HG02885 (cell line): ENCODE results near the gene TMEM145.

Experiments
- ATAC-seq: cut with Tn5 transposase; IDR thresholded peaks from one replicate; pipeline ENCODE4 v1.9.1; 2021; ENCODE audit warnings: mild to moderate bottlenecking; ENCODE audit not compliant: unreplicated experiment, poor library complexity

The TMEM145 gene

GRCh38 chr19:42277821-42278451, 35.2 kb upstream of the TMEM145 start:
- no peak for ATAC-seq

- ATAC-seq, result no peak
Measured at GRCh38 chr19:42278452-42279154, 34.5 kb upstream of the TMEM145 start.

DNA sequence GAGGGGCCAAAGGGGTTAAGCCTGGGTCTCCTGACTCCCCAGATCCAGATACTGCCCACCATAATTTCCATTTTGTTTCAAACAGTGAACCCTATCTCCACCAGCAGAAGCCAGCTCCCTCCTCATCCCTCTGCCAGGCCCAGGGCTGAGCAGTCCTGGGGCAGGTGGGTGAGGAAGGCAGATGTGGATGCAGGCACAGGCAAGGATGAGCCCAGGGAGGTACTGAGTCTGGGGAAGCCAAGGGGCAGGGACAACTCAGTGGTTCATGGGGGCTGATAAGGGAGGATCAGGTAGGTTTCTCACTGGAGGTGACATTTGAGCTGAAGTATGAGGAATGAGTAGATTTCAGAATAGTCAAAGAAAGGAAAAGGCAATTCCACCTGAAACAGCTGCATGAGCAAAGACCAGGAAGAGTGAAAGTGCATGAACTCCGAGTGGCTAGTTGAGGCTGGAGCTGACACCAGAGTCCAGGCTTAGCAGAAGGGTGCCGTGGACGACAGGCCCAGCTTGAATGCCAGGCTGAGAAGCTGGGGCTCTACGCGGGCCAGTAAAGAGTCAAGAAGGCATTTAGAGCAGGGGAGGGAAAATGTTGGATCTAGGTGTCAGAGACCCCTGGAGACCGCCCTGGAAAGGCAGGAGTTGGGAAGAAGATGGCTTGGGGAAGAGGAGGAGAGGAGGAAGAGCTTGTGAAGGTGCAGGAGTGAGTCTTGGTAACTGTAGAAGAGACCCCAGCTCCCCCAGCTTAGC, 33.8 kb upstream of the TMEM145 start:
- ATAC-seq, result no peak

DNA sequence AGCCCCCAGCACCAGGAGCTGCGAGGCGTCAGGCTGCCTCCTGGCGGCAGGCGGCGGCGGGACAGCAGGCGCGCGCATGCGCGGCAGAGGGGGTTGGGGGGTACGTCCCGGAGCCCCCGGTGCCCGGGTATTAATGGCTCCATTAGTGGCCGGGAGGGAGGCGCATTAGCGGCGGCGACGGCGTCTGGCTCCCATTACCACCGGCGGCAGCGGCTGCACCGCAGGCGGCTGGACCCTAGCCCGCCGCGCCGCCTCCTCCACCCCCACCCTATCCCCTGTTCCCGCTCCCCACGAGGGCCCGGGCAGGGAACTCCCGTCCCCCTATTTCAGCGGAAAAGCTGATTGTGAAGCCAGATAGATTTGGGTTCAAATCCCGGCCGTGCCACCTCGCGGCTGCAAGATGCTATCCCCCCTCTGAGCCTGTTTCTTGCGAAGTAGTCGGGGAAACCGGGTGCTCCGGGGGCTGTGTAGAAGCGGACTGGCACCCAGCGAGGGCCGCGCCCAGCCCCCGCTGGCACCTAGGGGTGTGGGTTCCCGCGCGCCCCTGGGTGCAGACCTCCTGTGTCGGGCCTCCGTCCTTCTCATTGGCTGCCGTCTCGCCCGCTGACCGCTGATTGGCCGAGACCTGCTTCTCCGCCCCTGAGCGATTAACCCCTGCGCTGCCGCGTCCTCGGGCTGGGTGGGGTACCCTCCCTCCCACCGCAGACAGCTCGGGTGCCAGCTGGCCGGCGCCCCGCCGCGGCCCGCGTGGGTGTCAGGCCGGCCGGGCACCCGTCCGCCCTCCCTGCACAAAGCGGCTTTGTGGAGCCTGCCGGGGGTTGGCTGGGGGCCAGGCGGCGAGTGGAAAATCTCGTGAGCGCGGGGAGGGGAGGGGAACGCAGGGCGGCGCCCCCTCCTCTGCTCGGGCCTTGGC, 33.0 kb upstream of the TMEM145 start:
- peak; percentile 32 for ATAC-seq

GRCh38 chr19:42280815-42281145, 32.3 kb upstream of the TMEM145 start:
- ATAC-seq, result no peak

- ATAC-seq, result no peak
Measured at GRCh38 chr19:42281146-42281826, 31.8 kb upstream of the TMEM145 start.

DNA sequence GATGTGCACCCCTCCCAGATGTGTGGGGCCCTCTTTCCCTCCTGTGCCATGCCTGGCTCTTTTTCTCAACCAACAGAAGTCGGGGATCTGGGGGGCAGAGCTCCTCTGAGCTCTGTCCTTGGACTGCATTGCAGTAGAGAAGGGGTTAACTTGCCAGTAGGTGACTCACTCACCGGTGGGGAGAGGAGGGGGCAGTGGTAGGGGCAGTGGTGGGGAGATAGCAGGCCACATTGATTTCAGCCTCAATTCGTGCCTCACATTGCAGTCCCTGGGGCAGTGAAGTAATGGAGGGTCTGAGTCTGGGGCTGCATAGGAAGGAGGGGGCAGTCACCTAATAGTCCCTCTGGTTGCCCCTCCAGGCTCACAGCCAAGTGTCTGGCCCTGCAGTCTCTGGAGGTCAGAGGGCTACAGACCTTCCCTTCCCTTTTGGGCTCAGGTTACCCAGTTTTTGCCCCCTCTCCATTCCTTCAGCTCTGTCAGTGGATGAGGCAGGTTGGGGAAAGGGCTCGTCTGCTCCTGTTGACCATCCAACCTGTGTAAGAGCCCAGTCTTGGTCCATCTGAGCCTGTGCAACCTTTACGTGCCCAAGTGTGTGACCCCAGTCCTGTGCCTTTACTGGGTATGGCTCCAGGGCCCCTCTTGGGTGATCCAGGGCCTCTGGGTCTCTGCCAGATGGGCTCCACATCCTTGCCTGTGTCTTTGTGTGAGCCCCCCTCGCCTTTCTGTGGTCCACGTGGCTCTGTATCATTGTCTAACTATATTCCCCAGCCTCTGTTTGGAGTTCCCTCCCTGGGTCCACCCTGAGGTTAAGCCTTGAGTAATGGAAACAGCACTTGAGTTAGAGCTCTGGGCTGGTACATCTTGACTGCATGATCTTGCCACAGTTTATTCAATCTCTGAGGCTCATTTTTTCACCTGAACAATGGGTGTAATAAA, 31.0 kb upstream of the TMEM145 start:
- ATAC-seq, result no peak

GRCh38 chr19:42282819-42283187, 30.3 kb upstream of the TMEM145 start:
- ATAC-seq, result no peak

DNA sequence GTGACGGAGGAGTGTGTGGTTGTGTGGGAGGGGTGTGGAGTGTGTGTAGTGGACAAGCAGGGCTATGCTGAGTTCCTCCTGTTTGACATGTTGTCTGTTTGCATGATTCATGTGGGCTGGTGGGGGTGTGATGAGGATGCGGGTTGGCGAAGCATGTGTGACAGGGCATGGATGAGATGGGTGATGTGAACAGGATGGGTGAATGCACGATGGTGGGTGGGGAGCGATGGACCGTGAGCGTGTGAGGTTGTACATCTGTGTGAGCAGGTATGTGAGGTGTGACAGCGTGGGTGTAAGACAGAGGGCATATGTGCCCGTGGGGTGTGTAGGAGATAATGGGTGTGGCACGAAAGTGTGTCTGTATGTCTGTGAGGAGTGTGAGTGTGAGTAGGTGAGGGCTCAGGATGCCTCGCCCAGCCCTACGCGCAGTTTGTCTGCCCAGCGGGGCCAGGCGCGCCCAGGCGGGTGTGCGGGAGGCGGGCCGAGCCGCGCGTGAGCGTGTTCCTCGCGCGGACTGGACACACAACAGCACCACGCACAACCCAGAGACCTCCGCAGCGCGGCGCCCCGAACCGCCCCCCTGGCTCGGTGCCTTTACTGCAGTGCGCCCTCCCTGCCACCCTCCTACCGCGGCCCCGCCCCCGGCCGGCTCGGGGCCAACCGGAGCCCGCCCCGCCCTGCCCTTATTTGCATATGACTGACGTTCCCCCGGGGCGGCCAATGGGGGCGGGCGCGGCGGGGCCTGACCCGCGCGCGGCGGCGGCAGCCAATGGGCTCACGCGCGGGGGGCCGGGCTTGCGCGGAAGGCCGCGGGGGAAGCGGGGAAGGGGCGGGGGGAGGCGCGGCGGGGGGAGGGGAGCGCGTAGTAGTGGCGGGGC, 29.7 kb upstream of the TMEM145 start:
- ATAC-seq, result peak; percentile 55

DNA sequence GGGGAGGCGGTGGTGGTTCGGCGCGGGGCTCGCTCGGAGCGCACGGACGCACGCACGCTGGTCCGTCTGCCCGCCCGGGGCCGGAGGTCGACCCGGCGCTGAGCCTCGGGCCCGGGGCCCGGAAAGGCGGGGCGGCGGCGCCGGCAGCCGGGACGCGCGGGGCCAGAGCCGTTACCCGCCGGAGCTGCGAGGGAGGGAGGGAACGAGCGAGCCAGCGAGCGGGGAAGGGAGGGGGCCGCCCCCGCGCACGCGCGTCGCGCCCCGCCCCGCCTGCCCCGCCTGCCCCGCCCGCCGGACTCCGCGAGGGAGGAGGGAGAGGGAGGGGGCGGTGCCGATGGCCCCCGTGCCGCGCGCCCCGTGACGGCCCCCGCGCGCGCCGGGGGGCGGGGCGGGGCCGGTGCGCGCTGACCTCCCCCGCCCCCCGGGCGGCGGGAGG, 29.0 kb upstream of the TMEM145 start:
- peak; percentile 42 for ATAC-seq

GRCh38 chr19:42284591-42285341, 28.3 kb upstream of the TMEM145 start:
- ATAC-seq, result no peak

GRCh38 chr19:42285541-42285941, 27.6 kb upstream of the TMEM145 start:
- no peak for ATAC-seq

DNA sequence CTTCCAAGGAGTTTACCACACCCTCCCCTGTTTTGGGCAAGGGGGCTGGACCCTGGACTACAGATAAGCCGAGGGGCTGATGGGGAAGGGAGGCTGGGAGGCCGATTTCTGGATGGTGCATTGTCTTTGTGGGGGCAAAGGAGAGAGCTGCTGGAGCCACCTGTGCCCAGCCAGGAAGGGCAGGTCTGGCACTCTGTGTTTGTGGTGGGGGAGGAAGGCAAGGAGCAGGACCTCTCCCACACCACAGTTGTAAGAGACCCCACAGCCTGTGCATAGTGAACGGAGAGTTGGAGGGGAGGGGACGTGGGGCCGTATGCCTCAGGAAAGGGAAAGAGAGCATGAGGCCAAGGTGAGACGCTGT, 27.1 kb upstream of the TMEM145 start:
- ATAC-seq, result no peak

GRCh38 chr19:42286349-42287016, 26.6 kb upstream of the TMEM145 start:
- no peak for ATAC-seq

GRCh38 chr19:42287017-42287826, 25.9 kb upstream of the TMEM145 start:
- no peak for ATAC-seq

- no peak for ATAC-seq
Measured at GRCh38 chr19:42287827-42288107, 25.3 kb upstream of the TMEM145 start.
